ENCODE measurements around the gene APC2.
"Not testable (repeated sequence)": the region's sequence is repeated elsewhere in the genome, so short reads cannot be mapped to it uniquely, and the experiment has no call there.

Gene APC2

DNA sequence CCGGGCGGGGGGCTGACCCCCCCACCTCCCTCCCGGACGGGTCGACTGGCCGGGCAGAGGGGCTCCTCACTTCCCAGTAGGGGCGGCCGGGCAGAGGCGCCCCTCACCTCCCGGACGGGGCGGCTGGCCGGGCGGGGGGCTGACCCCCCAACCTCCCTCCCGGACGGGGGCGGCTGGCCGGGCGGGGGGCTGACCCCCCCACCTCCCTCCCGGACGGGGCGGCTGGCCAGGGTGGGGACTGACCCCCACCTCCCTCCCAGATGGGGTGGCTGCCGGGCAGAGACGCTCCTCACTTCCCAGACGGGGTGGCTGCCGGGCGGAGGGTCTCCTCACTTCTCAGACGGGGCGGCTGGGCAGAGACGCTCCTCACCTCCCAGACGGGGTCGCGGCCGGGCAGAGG lies 49.3 kb downstream of the APC2 start:
- not testable (repeated sequence) for DNase-seq

DNA sequence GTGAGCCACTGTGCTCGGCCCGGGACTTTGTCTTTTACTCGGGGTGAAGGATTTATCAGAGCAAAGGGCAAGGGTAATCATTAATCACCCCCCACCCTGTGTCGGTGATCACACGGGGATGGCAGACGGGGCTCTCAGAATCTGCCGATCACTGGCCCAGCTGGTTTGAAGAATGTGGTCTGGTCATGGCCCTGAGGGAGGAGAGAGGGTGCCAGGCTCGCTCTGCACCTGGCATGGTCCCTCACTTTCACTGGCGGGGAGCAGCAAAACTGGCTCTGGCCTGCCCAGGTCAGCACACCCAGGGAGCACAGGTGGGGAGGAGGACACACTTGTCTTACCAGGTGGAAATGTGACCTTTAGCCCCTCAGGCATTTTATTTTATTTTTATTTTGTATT lies 51.3 kb downstream of the APC2 start:
- DNase-seq: no peak

- no peak for DNase-seq
Measured at GRCh38 chr19:1502433-1503088, 52.6 kb downstream of the APC2 start.

DNA sequence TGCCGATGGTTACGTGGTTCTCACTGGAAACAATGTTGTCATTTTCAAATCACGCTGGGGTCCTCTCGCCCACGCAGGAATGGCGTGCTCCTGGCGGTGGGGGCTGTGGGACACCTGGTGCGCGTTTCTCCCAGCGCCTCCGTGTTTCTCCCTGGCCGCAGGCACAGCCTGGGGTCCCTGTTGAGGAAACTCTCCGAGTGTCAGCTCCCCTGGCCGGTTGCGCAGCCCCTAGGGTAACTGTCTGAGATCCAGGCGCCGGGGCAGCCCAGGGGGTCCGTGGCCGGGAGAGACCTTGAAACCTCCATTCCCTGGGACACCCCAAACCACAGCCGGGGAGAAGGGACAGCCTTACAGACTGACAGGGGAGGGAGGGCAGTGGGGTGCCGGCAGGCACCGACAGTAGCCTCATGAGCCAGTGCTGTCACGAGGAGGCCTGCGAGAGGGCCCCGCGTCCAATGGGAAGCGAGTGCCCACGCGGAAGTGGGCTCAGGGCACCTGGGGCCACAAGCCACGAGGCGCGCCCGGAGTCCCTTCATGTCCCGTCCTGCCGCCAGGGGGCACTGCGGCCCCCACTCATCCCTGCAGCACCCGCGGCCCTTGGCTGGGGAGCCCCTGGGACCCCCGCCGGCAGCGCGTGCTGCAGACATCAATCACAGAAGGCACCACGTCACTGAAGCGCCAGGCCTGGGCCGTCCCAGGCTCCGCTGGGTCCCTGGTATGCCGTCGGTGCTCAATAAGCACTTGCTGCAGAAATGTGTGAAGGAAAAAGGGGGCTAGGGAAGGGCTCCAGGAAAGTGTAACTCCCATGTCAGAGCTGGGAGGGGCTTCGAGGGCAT lies 53.4 kb downstream of the APC2 start:
- no peak for DNase-seq

DNA sequence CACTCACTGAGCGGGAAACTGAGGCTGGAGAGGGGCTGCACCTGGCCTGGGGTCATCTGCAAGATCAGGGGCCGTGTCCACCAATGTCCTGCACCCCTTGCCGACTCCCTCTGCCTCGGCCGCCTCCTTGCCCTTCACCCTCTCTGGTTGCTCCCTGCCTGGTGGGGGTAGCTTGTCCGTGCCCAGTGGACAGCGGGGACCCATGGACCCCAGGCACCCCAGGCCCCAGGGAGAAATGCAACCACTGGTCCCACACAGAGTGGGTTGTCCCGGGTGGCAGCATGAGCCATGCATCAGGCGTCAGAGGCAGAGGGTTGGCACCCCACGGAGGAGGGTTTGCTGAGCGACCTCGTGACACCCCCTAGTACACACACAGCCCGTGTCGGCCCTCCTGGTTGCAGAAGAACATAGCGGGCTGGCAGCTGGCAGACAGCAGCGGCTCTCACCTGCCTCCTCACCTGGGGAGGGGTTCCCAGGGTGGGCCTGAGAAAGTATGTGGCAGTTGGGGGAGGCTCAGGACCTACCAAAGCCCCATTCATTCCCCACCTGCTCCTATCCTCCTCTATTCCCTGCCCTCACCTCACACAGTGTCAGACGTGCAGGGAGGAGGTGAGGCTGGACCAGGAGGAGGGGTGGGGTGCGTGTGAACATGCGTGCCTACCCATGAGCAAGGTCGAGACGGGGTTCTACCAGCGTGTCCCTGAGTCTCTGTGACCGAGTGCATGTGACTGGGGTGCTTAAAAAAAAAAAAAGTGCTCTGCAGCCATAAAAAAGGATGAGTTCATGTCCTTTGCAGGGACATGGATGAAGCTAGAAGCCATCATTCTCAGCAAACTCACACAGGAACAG lies 54.2 kb downstream of the APC2 start:
- no peak for DNase-seq

GRCh38 chr19:1505012-1505411 lies 55.1 kb downstream of the APC2 start:
- no peak for DNase-seq

GRCh38 chr19:1505991-1506881 lies 56.3 kb downstream of the APC2 start:
- no peak for DNase-seq

- no peak for DNase-seq
Measured at GRCh38 chr19:1507192-1507660, 57.3 kb downstream of the APC2 start.

- DNase-seq: peak; percentile 36
Measured at GRCh38 chr19:1507763-1508506, 58.0 kb downstream of the APC2 start.

- DNase-seq: no peak
Measured at GRCh38 chr19:1508507-1508856, 58.6 kb downstream of the APC2 start.

- no peak for DNase-seq
Measured at GRCh38 chr19:1509602-1510441, 59.9 kb downstream of the APC2 start.

DNA sequence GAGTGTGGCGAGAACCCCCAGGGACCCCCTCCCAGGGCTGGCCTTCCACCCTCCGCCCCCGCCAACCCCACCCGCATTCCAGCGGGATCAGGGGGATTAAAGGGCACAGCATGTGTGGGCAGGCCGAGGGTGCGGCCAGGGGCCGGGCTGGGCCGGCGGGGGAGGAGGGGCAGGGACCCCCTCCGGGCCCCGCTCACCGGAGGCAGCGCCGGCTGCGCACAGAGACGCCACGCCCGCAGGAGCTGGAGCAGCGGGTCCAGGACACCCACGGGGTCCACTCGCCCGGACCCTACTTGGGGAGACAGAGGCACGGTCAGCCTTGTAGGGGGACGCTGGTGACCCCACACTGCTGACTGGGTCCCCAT lies 60.5 kb downstream of the APC2 start:
- no peak for DNase-seq

DNA sequence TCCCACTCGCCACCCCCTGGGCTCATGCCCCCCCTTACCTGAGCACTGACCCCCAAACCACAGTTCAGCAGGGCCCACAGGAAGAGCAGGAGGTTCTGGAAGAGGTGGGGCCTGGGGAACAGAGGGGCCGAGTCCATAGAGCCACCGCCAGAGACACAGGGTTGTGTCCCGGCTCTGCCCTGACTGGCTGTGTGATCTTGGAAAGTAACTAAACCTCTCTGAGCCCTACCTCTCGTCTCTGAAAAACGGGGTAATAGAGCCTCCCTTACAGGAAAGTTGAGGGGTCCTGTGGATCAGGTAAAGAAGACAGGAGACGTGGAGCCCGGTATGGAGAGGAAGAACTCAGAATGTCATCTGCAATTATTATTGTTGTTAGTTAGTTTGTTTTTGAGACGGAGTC lies 60.9 kb downstream of the APC2 start:
- DNase-seq: no peak

- no peak for DNase-seq
Measured at GRCh38 chr19:1511318-1512317, 61.7 kb downstream of the APC2 start.

- DNase-seq: no peak
Measured at GRCh38 chr19:1512671-1513498, 63.0 kb downstream of the APC2 start, which contains the start of gene ADAMTSL5. TSS of gene ADAMTSL5 (minus strand) at chr19:1513019. CDS start at chr19:1510943, 2,076 bp downstream.

DNA sequence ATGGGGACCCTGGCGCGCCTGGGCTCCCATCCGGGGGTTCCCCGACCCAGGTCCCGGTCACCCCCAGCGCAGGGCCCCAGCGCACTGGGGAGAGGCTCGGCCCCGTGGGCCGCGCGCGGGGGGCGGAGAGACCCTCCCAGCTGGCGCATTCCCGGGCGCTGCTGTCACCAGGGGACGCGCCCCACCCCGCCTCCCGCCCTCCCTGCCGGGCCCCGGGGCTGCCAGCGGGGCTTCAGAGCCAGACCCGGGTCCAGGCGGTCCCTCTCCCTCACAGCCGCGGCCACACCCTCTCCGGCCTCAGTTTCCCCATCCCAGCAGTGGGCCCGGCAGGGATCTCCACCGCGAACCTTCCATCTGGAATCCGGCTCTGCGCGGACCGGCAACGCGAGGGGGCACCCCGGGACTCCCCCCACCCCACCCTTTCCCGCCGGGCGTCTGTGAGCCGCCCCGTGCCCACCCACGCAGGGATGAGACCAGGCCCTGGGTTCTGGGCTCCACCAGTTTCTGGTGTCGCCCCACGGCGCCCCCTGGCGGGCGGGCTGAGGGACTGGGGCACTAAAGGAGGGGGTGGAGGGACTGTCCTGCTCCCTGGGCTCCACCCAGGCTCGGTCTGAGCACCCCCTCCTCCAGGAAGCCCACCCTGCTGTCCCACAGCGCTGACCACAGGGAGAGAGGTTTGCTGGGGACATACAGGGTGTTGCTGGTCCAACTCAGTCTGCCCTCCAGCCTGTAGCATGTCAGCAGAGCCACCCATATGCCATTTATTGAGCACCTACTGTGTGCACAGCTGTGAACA lies 63.8 kb downstream of the APC2 start:
- no peak for DNase-seq

DNA sequence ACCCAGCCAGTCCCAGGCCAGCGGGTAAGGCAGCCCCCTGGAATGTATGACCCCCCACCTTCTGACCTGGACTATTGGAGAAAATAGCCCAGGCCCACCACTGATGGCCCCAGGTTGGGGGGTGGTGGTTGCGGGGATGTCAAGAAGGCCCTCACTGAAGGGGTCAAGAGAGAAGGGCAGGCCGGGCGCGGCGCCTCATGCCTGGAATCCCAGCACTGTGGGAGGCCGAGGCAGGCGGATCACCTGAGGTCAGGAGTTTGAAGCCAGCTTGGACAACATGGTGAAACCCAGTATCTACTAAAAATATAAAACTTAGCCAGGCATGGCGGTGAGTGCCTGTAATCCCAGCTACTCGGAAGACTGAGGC lies 64.4 kb downstream of the APC2 start:
- no peak for DNase-seq

All from NCI-H510A treated with DMSO at 0.1 percent for 48 hours (cell line).